Measurements from ENCODE around the gene IGIP. TPM values are rescaled to one million over a fixed set of nuclear protein-coding genes. Genes with fewer than 3 reads are reported as not detected.

IGIP gene
- total RNA-seq, 2 donors from 2014 or later: 24.2 to 25.9 TPM

DNA sequence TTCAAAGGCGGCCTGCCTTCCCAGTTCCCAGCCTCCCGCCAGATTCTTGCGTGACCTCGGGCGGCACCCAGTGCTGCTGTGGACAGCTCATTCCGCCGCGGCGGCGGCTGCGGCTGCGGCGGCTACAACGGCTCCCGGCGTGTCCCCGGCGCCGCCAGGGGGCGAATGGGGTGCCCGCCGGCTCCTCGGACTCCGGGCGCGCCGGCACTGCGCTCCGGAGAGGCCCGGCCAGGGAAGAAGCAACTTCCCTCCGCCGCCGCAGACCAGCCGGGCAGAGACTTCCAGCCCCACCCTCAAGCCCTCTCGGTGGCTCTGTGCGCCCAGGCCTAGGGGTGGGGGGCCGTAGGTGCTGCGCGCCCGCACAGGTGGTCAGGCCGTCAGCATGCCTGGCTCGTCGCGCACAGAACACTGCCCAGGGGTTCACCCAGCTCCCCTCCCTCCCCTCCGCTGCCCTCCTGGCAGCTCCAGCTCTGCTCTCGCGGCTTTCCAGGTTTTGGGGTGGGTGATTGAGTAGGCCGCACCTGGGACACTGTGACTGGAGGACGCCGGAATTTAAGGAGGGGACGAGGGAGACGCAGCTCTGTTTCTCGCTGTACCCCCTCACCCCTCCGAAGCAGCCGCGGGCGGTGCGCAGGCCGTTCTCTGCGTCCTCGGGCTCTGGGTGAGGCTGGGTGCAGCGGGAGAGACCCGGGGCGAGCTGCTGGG lies 20.2 kb downstream of the IGIP start:
- no peaks in the 10 kb centered on the region for H3K36me3 ChIP-seq
- H3K9me3 ChIP-seq: no peaks in the 10 kb centered on the region
- H3K4me3 ChIP-seq: peak overlapping the region; percentile 68
- TF ChIP-seq, protein P1, sequence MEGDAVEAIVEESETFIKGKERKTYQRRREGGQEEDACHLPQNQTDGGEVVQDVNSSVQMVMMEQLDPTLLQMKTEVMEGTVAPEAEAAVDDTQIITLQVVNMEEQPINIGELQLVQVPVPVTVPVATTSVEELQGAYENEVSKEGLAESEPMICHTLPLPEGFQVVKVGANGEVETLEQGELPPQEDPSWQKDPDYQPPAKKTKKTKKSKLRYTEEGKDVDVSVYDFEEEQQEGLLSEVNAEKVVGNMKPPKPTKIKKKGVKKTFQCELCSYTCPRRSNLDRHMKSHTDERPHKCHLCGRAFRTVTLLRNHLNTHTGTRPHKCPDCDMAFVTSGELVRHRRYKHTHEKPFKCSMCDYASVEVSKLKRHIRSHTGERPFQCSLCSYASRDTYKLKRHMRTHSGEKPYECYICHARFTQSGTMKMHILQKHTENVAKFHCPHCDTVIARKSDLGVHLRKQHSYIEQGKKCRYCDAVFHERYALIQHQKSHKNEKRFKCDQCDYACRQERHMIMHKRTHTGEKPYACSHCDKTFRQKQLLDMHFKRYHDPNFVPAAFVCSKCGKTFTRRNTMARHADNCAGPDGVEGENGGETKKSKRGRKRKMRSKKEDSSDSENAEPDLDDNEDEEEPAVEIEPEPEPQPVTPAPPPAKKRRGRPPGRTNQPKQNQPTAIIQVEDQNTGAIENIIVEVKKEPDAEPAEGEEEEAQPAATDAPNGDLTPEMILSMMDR (IDR thresholded peaks at IDR 0.05): peak; percentile 82
- DNase-seq (ENCODE audit: low spot score) (no peak), ATAC-seq (ENCODE audit: insufficient number of reproducible peaks, low FRiP score, low read depth) (peak; percentile 58)
- no peaks in the 10 kb centered on the region for H3K27me3 ChIP-seq (replicated peaks; ENCODE audit: insufficient read depth)
- peaks cover 13 to 30% of the 10 kb centered on the region in 2 donors for H3K4me1 ChIP-seq (ENCODE audit: control insufficient read depth in 1 of 2, low read depth in 2 of 2)
- no peak overlapping the region for H3K27ac ChIP-seq

DNA sequence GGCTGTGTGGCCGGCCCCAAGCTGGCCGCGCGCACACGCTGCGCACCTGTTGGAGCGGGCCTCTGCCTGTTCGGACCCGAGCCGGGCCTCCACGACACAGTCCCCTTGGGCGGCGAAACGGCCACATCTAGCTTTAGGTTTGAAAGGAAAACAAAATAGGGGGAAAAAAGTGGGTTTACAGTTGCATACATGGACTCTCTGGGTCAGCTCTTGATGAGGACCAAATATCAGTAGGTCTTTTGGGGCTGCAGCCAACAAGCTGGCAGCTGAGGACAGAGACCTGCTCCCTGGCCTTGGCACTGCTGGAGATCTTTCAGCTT lies 20.7 kb downstream of the IGIP start:
- no peaks in the 10 kb centered on the region for H3K36me3 ChIP-seq
- peak overlapping the region; percentile 68 for H3K4me3 ChIP-seq

DNA sequence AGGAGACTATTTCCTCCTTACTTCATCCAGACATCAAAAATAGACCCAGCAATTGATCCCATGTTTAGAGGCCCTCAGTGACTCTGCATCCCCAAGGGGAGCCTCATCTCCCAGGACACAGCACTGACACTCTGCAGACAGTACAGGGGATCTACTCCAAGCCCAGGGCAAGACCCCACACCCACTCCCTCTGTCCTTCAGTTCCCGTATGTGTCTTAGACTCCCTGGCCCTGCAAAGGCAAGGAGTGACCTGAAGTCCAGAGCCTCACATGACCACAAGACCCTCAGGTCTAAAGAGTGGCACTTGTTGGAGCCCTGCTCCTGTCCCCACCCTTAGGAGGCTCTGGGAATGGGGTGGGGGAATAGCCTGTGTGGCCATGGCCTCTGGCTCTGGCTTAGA lies 21.7 kb downstream of the IGIP start:
- TF ChIP-seq, protein P1 (IDR thresholded peaks at IDR 0.05): no peak
- H3K27ac ChIP-seq: no peak overlapping the region
- H3K4me1 ChIP-seq (ENCODE audit: control insufficient read depth in 1 of 2, low read depth in 2 of 2): peaks cover 9 to 18% of the 10 kb centered on the region in 2 donors
- no peaks in the 10 kb centered on the region for H3K36me3 ChIP-seq
- no peaks in the 10 kb centered on the region for H3K27me3 ChIP-seq (replicated peaks; ENCODE audit: insufficient read depth)
- DNase-seq (ENCODE audit: low spot score): no peak
- no peak overlapping the region for H3K4me3 ChIP-seq
- no peaks in the 10 kb centered on the region for H3K9me3 ChIP-seq
- ATAC-seq (ENCODE audit: insufficient number of reproducible peaks, low FRiP score, low read depth): no peak

More for the DNA sequence above, 20.7 kb downstream of the IGIP start:
- ATAC-seq (ENCODE audit: insufficient number of reproducible peaks, low FRiP score, low read depth): no peak
- TF ChIP-seq, protein P1 (IDR thresholded peaks at IDR 0.05): no peak
- DNase-seq (ENCODE audit: low spot score): no peak
- H3K9me3 ChIP-seq: no peaks in the 10 kb centered on the region
- no peak overlapping the region for H3K27ac ChIP-seq
- peaks cover 10 to 25% of the 10 kb centered on the region in 2 donors for H3K4me1 ChIP-seq (ENCODE audit: control insufficient read depth in 1 of 2, low read depth in 2 of 2)
- H3K27me3 ChIP-seq (replicated peaks; ENCODE audit: insufficient read depth): no peaks in the 10 kb centered on the region

DNA sequence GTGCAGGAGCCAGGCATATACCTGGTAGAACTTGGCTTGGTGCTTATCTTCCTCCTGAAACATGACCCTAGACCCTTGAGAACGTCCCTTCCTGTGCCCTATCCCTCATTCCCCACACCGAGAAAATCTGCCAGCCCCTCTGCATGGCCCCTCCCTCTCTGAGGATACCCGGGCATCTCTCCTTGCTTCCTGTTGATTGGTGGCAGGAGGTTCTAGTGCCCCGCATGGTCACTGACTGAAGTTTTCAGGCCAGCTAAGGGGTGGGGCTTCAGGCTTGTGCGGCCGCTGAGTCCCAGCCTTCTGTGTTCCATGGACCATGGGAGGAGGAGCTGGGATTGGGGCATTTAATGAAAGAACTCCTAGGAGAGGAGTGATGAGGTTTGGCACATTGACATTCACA lies 22.8 kb downstream of the IGIP start:
- ATAC-seq (ENCODE audit: insufficient number of reproducible peaks, low FRiP score, low read depth) (no peak), DNase-seq (ENCODE audit: low spot score) (no peak)

DNA sequence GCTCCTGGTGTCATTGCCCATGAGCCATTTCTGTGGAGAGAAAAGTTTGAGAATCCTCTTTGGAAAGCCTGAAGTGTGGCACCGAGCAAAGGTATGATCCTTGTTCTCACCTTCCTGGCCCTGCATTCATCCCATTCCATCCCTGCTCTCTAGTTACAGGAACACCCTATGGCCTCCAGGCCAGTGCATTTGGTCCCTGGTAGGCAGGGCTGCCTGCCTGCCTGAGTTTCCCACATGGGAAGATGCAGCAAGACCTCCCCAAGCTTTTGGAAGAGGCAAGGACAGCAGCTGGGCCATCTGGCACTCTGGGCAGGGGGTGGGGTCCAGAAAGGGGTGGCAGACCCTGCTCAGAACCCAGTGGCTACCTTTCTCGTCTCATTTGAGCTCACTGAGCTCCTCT lies 24.5 kb downstream of the IGIP start:
- DNase-seq (ENCODE audit: low spot score) (no peak), ATAC-seq (ENCODE audit: insufficient number of reproducible peaks, low FRiP score, low read depth) (no peak)
- Histone ChIP-seq H3K36me3 (no peaks in the 10 kb centered on the region), H3K27me3 (replicated peaks; ENCODE audit: insufficient read depth) (no peaks in the 10 kb centered on the region), H3K4me3 (no peak overlapping the region), H3K27ac (no peak overlapping the region), H3K4me1 (ENCODE audit: control insufficient read depth in 1 of 2, low read depth in 2 of 2) (peaks cover 9 to 14% of the 10 kb centered on the region in 2 donors), H3K9me3 (no peaks in the 10 kb centered on the region)
- TF ChIP-seq, protein P1 (IDR thresholded peaks at IDR 0.05): no peak

More for the DNA sequence above, 22.8 kb downstream of the IGIP start:
- Histone ChIP-seq H3K36me3 (no peaks in the 10 kb centered on the region), H3K9me3 (no peaks in the 10 kb centered on the region), H3K4me1 (ENCODE audit: control insufficient read depth in 1 of 2, low read depth in 2 of 2) (peaks cover 9 to 18% of the 10 kb centered on the region in 2 donors), H3K27me3 (replicated peaks; ENCODE audit: insufficient read depth) (no peaks in the 10 kb centered on the region), H3K27ac (no peak overlapping the region), H3K4me3 (no peak overlapping the region)
- TF ChIP-seq, protein P1 (IDR thresholded peaks at IDR 0.05): no peak

Data from thoracic aorta (tissue), 2 donors.